ENCODE data around the gene EHMT2. TPM values are rescaled to one million over a fixed set of nuclear protein-coding genes. Genes with fewer than 3 reads are reported as not detected.

The EHMT2 gene
- total RNA-seq, 5 donors from 2014 or later (not counting 1 experiment from before 2014, with no cell fraction given) = 49.1 to 83.8 (median 78.9) TPM

GRCh38 chr6:31928672-31928939 is 31.1 kb upstream of the EHMT2 start:
- no peaks in the 10 kb centered on the region for H3K4me1 ChIP-seq (ENCODE audit: control insufficient read depth in 1 of 2, extremely low read depth in 1 of 2, insufficient read depth in 2 of 2, low read length in 2 of 2)
- no peak overlapping the region for H3K4me3 ChIP-seq (ENCODE audit: control insufficient read depth in 1 of 2, extremely low read depth in 1 of 2, low read length in 1 of 2)
- H3K36me3 Mint-ChIP-seq = no peaks in the 10 kb centered on the region
- ChIA-PET CTCF (no interaction called here), POLR2A (no interaction called here)
- 71% methylated on average over 3 of the region's 9 CpGs for WGBS (ENCODE audit: insufficient coverage)
- no peak overlapping the region for H3K27ac ChIP-seq (ENCODE audit: low read length)
- peaks cover 0 to 6% of the 10 kb centered on the region in 2 donors for H3K27me3 Mint-ChIP-seq
- H3K27ac Mint-ChIP-seq = no peak overlapping the region
- peaks cover 2 to 16% of the 10 kb centered on the region in 2 experiments for H3K27me3 ChIP-seq (replicated peaks in 1 of 2; ENCODE audit: control insufficient read depth in 2 of 2, extremely low read depth in 1 of 2, insufficient read depth in 2 of 2, low read length in 1 of 2)
- H3K36me3 ChIP-seq (ENCODE audit: control insufficient read depth in 2 of 2, extremely low read depth in 1 of 2, insufficient read depth in 1 of 2, low read length in 1 of 2) = no peaks in the 10 kb centered on the region
- DNase-seq (no peak), ATAC-seq (replicated peaks in 1 of 4) (no peak)
- H3K4me3 Mint-ChIP-seq = no peak overlapping the region
- H3K9me3 ChIP-seq = no peaks in the 10 kb centered on the region
- H3K4me1 Mint-ChIP-seq = no peaks in the 10 kb centered on the region
- H3K9me3 Mint-ChIP-seq = no peaks in the 10 kb centered on the region

GRCh38 chr6:31927863-31928671 is 30.6 kb upstream of the EHMT2 start:
- Mint-ChIP-seq H3K9me3 (no peaks in the 10 kb centered on the region), H3K27ac (no peak overlapping the region), H3K4me3 (no peak overlapping the region), H3K4me1 (no peaks in the 10 kb centered on the region), H3K36me3 (no peaks in the 10 kb centered on the region), H3K27me3 (peaks cover 0 to 3% of the 10 kb centered on the region in 2 donors)
- ChIA-PET POLR2A (no interaction called here), CTCF (no interaction called here)
- H3K27ac ChIP-seq (ENCODE audit: low read length) = no peak overlapping the region
- H3K27me3 ChIP-seq (replicated peaks in 1 of 2; ENCODE audit: control insufficient read depth in 2 of 2, extremely low read depth in 1 of 2, insufficient read depth in 2 of 2, low read length in 1 of 2) = peaks cover 2 to 12% of the 10 kb centered on the region in 2 experiments
- ATAC-seq (replicated peaks in 1 of 4) (no peak), DNase-seq (no peak)
- WGBS (ENCODE audit: insufficient coverage) = 77% methylated on average over 7 of the region's 11 CpGs
- no peaks in the 10 kb centered on the region for H3K4me1 ChIP-seq (ENCODE audit: control insufficient read depth in 1 of 2, extremely low read depth in 1 of 2, insufficient read depth in 2 of 2, low read length in 2 of 2)
- H3K4me3 ChIP-seq (ENCODE audit: control insufficient read depth in 1 of 2, extremely low read depth in 1 of 2, low read length in 1 of 2) = no peak overlapping the region
- H3K36me3 ChIP-seq (ENCODE audit: control insufficient read depth in 2 of 2, extremely low read depth in 1 of 2, insufficient read depth in 1 of 2, low read length in 1 of 2) = no peaks in the 10 kb centered on the region
- H3K9me3 ChIP-seq = no peaks in the 10 kb centered on the region

GRCh38 chr6:31927242-31927862 is 29.9 kb upstream of the EHMT2 start, which contains the start of gene C2:
C2 (plus strand) TSS chr6:31927717; CDS start chr6:31927753, 36 bp downstream.
- ChIA-PET CTCF (no interaction called here), POLR2A (no interaction called here)
- no peaks in the 10 kb centered on the region for H3K4me1 ChIP-seq (ENCODE audit: control insufficient read depth in 1 of 2, extremely low read depth in 1 of 2, insufficient read depth in 2 of 2, low read length in 2 of 2)
- H3K27me3 ChIP-seq (replicated peaks in 1 of 2; ENCODE audit: control insufficient read depth in 2 of 2, extremely low read depth in 1 of 2, insufficient read depth in 2 of 2, low read length in 1 of 2) = peaks cover 2 to 12% of the 10 kb centered on the region in 2 experiments
- no peak within 1 kb of the TSS for H3K27ac ChIP-seq (ENCODE audit: low read length)
- no peak within 1 kb of the TSS for H3K27ac Mint-ChIP-seq
- H3K36me3 Mint-ChIP-seq = no peaks in the 10 kb centered on the region
- H3K36me3 ChIP-seq (ENCODE audit: control insufficient read depth in 2 of 2, extremely low read depth in 1 of 2, insufficient read depth in 1 of 2, low read length in 1 of 2) = no peaks in the 10 kb centered on the region
- no peaks in the 10 kb centered on the region for H3K9me3 ChIP-seq
- H3K27me3 Mint-ChIP-seq = peaks cover 0 to 3% of the 10 kb centered on the region in 2 donors
- ATAC-seq (replicated peaks in 1 of 4) (no peak), DNase-seq (no peak)
- WGBS (ENCODE audit: insufficient coverage) = 62% methylated on average over 6 of the region's 11 CpGs
- H3K4me3 ChIP-seq (ENCODE audit: control insufficient read depth in 1 of 2, extremely low read depth in 1 of 2, low read length in 1 of 2) = no peak within 1 kb of the TSS
- H3K4me3 Mint-ChIP-seq = no peak within 1 kb of the TSS
- no peaks in the 10 kb centered on the region for H3K9me3 Mint-ChIP-seq
- no peaks in the 10 kb centered on the region for H3K4me1 Mint-ChIP-seq

GRCh38 chr6:31922942-31923341 is 25.4 kb upstream of the EHMT2 start:
- no peak overlapping the region for H3K27ac ChIP-seq (ENCODE audit: low read length)
- Mint-ChIP-seq H3K4me3 (no peak overlapping the region), H3K9me3 (no peaks in the 10 kb centered on the region), H3K36me3 (no peaks in the 10 kb centered on the region), H3K27ac (no peak overlapping the region), H3K4me1 (no peaks in the 10 kb centered on the region), H3K27me3 (peaks cover 0 to 2% of the 10 kb centered on the region in 2 donors)
- POLR2A ChIA-PET = no interaction called here
- ATAC-seq (replicated peaks in 1 of 4) (peak in 1 of 4 experiments; percentile 39), DNase-seq (peak in 10 of 35 experiments; percentile 10 to 45 (median 20))
- no peaks in the 10 kb centered on the region for H3K9me3 ChIP-seq
- no peak overlapping the region for H3K4me3 ChIP-seq (ENCODE audit: control insufficient read depth in 1 of 2, extremely low read depth in 1 of 2, low read length in 1 of 2)
- 0% methylated on average over 1 of the region's 5 CpGs for WGBS (ENCODE audit: insufficient coverage)
- no peaks in the 10 kb centered on the region for H3K4me1 ChIP-seq (ENCODE audit: control insufficient read depth in 1 of 2, extremely low read depth in 1 of 2, insufficient read depth in 2 of 2, low read length in 2 of 2)
- no peaks in the 10 kb centered on the region for H3K36me3 ChIP-seq (ENCODE audit: control insufficient read depth in 2 of 2, extremely low read depth in 1 of 2, insufficient read depth in 1 of 2, low read length in 1 of 2)
- peaks cover 2 to 10% of the 10 kb centered on the region in 2 experiments for H3K27me3 ChIP-seq (replicated peaks in 1 of 2; ENCODE audit: control insufficient read depth in 2 of 2, extremely low read depth in 1 of 2, insufficient read depth in 2 of 2, low read length in 1 of 2)
- CTCF ChIA-PET = interaction anchor here in 1 of 2 donors (0.6 kb wide), 1 partner anchor 103 kb away, joined by 4 read pairs; no protein-coding TSS in a partner anchor

- Histone ChIP-seq H3K4me3 (ENCODE audit: control insufficient read depth in 1 of 2, extremely low read depth in 1 of 2, low read length in 1 of 2) (no peak overlapping the region), H3K4me1 (ENCODE audit: control insufficient read depth in 1 of 2, extremely low read depth in 1 of 2, insufficient read depth in 2 of 2, low read length in 2 of 2) (no peaks in the 10 kb centered on the region), H3K9me3 (no peaks in the 10 kb centered on the region), H3K27me3 (replicated peaks in 1 of 2; ENCODE audit: control insufficient read depth in 2 of 2, extremely low read depth in 1 of 2, insufficient read depth in 2 of 2, low read length in 1 of 2) (peaks cover 0 to 9% of the 10 kb centered on the region in 2 experiments), H3K27ac (ENCODE audit: low read length) (no peak overlapping the region), H3K36me3 (ENCODE audit: control insufficient read depth in 2 of 2, extremely low read depth in 1 of 2, insufficient read depth in 1 of 2, low read length in 1 of 2) (no peaks in the 10 kb centered on the region)
- Mint-ChIP-seq H3K9me3 (no peaks in the 10 kb centered on the region), H3K36me3 (no peaks in the 10 kb centered on the region), H3K27ac (no peak overlapping the region), H3K4me1 (no peaks in the 10 kb centered on the region), H3K4me3 (no peak overlapping the region), H3K27me3 (peaks cover 0 to 2% of the 10 kb centered on the region in 2 donors)
- 100% methylated on average over 2 of the region's 2 CpGs for WGBS (ENCODE audit: insufficient coverage)
- ChIA-PET POLR2A (no interaction called here), CTCF (interaction anchor here in 1 of 2 donors (0.6 kb wide), 1 partner anchor 311 kb away, joined by 3 read pairs; no protein-coding TSS in a partner anchor)
- ATAC-seq (replicated peaks in 1 of 4) (no peak), DNase-seq (no peak)
Measured at GRCh38 chr6:31920811-31921210, 23.3 kb upstream of the EHMT2 start.

GRCh38 chr6:31919624-31920303 is 22.3 kb upstream of the EHMT2 start:
- Mint-ChIP-seq H3K4me1 (no peaks in the 10 kb centered on the region), H3K36me3 (no peaks in the 10 kb centered on the region), H3K27ac (no peak overlapping the region), H3K9me3 (no peaks in the 10 kb centered on the region), H3K27me3 (peaks cover 3 to 9% of the 10 kb centered on the region in 2 donors), H3K4me3 (no peak overlapping the region)
- no peaks in the 10 kb centered on the region for H3K4me1 ChIP-seq (ENCODE audit: control insufficient read depth in 1 of 2, extremely low read depth in 1 of 2, insufficient read depth in 2 of 2, low read length in 2 of 2)
- no peak overlapping the region for H3K27ac ChIP-seq (ENCODE audit: low read length)
- H3K9me3 ChIP-seq = no peaks in the 10 kb centered on the region
- POLR2A ChIA-PET = no interaction called here
- ATAC-seq (replicated peaks in 1 of 4) (no peak), DNase-seq (no peak)
- no peak overlapping the region for H3K4me3 ChIP-seq (ENCODE audit: control insufficient read depth in 1 of 2, extremely low read depth in 1 of 2, low read length in 1 of 2)
- CTCF ChIA-PET = no interaction called here
- 100% methylated on average over 2 of the region's 6 CpGs for WGBS (ENCODE audit: insufficient coverage)
- no peaks in the 10 kb centered on the region for H3K36me3 ChIP-seq (ENCODE audit: control insufficient read depth in 2 of 2, extremely low read depth in 1 of 2, insufficient read depth in 1 of 2, low read length in 1 of 2)
- peaks cover 0 to 12% of the 10 kb centered on the region in 2 experiments for H3K27me3 ChIP-seq (replicated peaks in 1 of 2; ENCODE audit: control insufficient read depth in 2 of 2, extremely low read depth in 1 of 2, insufficient read depth in 2 of 2, low read length in 1 of 2)

All from T-cell (primary cell).